ENCODE results near the gene IER2. TPM values are rescaled to one million over a fixed set of nuclear protein-coding genes. Genes with fewer than 3 reads are reported as not detected.
A peak's percentile ranks its signal among the peaks of the same experiment; 100 is the strongest.

IER2 gene, protein sequence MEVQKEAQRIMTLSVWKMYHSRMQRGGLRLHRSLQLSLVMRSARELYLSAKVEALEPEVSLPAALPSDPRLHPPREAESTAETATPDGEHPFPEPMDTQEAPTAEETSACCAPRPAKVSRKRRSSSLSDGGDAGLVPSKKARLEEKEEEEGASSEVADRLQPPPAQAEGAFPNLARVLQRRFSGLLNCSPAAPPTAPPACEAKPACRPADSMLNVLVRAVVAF
- total RNA-seq (21.1 and 26.4 TPM in 2 replicates), polyA plus RNA-seq (16.5 and 99.6 TPM in 2 replicates), polyA minus RNA-seq (ENCODE audit: low replicate concordance) (9.2 and 22.2 TPM in 2 replicates)
- polyA plus RNA-seq (2012) = 30.8 and 154 TPM in 2 replicates

- Histone ChIP-seq H3K4me3 (replicated peaks in 1 of 4; ENCODE audit: control extremely low read depth in 1 of 4, insufficient read depth in 1 of 4, low read depth in 3 of 4, low read length in 4 of 4) (peak within 1 kb of the TSS; percentile 75 to 100 (median 98)), H2AFZ (ENCODE audit: low read length) (peak within 1 kb of the TSS; percentile 89), H3K79me2 (ENCODE audit: control insufficient read depth, insufficient read depth, low read length) (peaks cover 49% of the 10 kb centered on the region), H3K4me1 (ENCODE audit: control insufficient read depth, extremely low read depth, insufficient read depth, low read length) (peaks cover 8% of the 10 kb centered on the region), H3K4me2 (ENCODE audit: extremely low read depth, insufficient read depth, low read length) (peak within 1 kb of the TSS; percentile 92), H4K20me1 (ENCODE audit: control insufficient read depth, extremely low read depth, insufficient read depth, low read length) (no peaks in the 10 kb centered on the region), H3K36me3 (ENCODE audit: control insufficient read depth, insufficient read depth, low read length) (peaks cover 2% of the 10 kb centered on the region), H3K27me3 (ENCODE audit: control insufficient read depth, insufficient read depth, low read length) (no peaks in the 10 kb centered on the region), H3K9me3 (ENCODE audit: control insufficient read depth, insufficient read depth, low read depth, low read length) (no peaks in the 10 kb centered on the region), H3K9ac (ENCODE audit: insufficient read depth, low read length) (peak within 1 kb of the TSS; percentile 97), H3K27ac (ENCODE audit: insufficient read depth, low read length) (peak within 1 kb of the TSS; percentile 99)
- TF ChIP-seq, protein P1, sequence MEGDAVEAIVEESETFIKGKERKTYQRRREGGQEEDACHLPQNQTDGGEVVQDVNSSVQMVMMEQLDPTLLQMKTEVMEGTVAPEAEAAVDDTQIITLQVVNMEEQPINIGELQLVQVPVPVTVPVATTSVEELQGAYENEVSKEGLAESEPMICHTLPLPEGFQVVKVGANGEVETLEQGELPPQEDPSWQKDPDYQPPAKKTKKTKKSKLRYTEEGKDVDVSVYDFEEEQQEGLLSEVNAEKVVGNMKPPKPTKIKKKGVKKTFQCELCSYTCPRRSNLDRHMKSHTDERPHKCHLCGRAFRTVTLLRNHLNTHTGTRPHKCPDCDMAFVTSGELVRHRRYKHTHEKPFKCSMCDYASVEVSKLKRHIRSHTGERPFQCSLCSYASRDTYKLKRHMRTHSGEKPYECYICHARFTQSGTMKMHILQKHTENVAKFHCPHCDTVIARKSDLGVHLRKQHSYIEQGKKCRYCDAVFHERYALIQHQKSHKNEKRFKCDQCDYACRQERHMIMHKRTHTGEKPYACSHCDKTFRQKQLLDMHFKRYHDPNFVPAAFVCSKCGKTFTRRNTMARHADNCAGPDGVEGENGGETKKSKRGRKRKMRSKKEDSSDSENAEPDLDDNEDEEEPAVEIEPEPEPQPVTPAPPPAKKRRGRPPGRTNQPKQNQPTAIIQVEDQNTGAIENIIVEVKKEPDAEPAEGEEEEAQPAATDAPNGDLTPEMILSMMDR (conservative IDR thresholded peaks at IDR 0.05 in 1 of 2, IDR thresholded peaks at IDR 0.05 in 1 of 2; ENCODE audit: low read depth in 1 of 2, low read length in 2 of 2) = peak; percentile 51 to 62
- TF ChIP-seq EZH2 (IDR thresholded peaks at IDR 0.05; ENCODE audit: low read length, missing control alignments) = no peak
- peak; percentile 94 to 95 for DNase-seq (ENCODE audit: low read depth in 2 of 2)
Observed at GRCh38 chr19:13150187-13150930, at the start of gene IER2, which contains the start of gene STX10. Gene IER2 (plus strand): TSS chr19:13150411. CDS start chr19:13153187, 2,776 bp downstream. Gene STX10 (minus strand): TSS chr19:13150375. CDS start chr19:13150173, 202 bp downstream.

GRCh38 chr19:13100841-13101589, 49.2 kb upstream of the IER2 start:
- H3K4me2 ChIP-seq (ENCODE audit: extremely low read depth, insufficient read depth, low read length) = no peak overlapping the region
- no peak overlapping the region for H3K27ac ChIP-seq (ENCODE audit: insufficient read depth, low read length)
- no peak overlapping the region for H2AFZ ChIP-seq (ENCODE audit: low read length)
- H3K79me2 ChIP-seq (ENCODE audit: control insufficient read depth, insufficient read depth, low read length) = peaks cover 1% of the 10 kb centered on the region
- TF ChIP-seq, protein P1 (conservative IDR thresholded peaks at IDR 0.05 in 1 of 2, IDR thresholded peaks at IDR 0.05 in 1 of 2; ENCODE audit: low read depth in 1 of 2, low read length in 2 of 2) = peak in 1 of 2 donors; percentile 19
- no peak for TF ChIP-seq EZH2 (IDR thresholded peaks at IDR 0.05; ENCODE audit: low read length, missing control alignments)
- peaks cover 3% of the 10 kb centered on the region for H3K4me1 ChIP-seq (ENCODE audit: control insufficient read depth, extremely low read depth, insufficient read depth, low read length)
- no peaks in the 10 kb centered on the region for H3K9me3 ChIP-seq (ENCODE audit: control insufficient read depth, insufficient read depth, low read depth, low read length)
- no peak overlapping the region for H3K9ac ChIP-seq (ENCODE audit: insufficient read depth, low read length)
- H3K4me3 ChIP-seq (replicated peaks in 1 of 4; ENCODE audit: control extremely low read depth in 1 of 4, insufficient read depth in 1 of 4, low read depth in 3 of 4, low read length in 4 of 4) = no peak overlapping the region
- DNase-seq (ENCODE audit: low read depth in 2 of 2) = no peak
- H3K27me3 ChIP-seq (ENCODE audit: control insufficient read depth, insufficient read depth, low read length) = no peaks in the 10 kb centered on the region
- H4K20me1 ChIP-seq (ENCODE audit: control insufficient read depth, extremely low read depth, insufficient read depth, low read length) = no peaks in the 10 kb centered on the region
- H3K36me3 ChIP-seq (ENCODE audit: control insufficient read depth, insufficient read depth, low read length) = peaks cover 15% of the 10 kb centered on the region

Measured in fibroblast of lung (primary cell).